Right lobe of liver (tissue), 4 donors: Measurements from ENCODE around the gene TIGD1.

Experiments used
- POLR2A ChIP-seq: fragments of 450-650 bp; IDR thresholded peaks from one replicate; pipeline ENCODE4 v1.6.1; 2017; ENCODE audit warnings: antibody characterized with exemption, mild to moderate bottlenecking
- TF ChIP-seq, protein P1 (sequence below), 4 donors: fragments of 200-600 bp in 3 of 4; fragments of 450-650 bp in 1 of 4; IDR thresholded peaks; one replicate each; pipeline versions ENCODE4 v1.5.1 to v1.8.0; 2016 to 2022; ENCODE audit warnings: antibody characterized with exemption in 4 of 4, mild to moderate bottlenecking in 2 of 4
- donor health status: DM: no; HTN: no; CAD: no.
- donor health status: DM: no; HTN: no; CAD: no.
- donor health status: DM: no; HTN: yes; CAD: no.

DNA sequence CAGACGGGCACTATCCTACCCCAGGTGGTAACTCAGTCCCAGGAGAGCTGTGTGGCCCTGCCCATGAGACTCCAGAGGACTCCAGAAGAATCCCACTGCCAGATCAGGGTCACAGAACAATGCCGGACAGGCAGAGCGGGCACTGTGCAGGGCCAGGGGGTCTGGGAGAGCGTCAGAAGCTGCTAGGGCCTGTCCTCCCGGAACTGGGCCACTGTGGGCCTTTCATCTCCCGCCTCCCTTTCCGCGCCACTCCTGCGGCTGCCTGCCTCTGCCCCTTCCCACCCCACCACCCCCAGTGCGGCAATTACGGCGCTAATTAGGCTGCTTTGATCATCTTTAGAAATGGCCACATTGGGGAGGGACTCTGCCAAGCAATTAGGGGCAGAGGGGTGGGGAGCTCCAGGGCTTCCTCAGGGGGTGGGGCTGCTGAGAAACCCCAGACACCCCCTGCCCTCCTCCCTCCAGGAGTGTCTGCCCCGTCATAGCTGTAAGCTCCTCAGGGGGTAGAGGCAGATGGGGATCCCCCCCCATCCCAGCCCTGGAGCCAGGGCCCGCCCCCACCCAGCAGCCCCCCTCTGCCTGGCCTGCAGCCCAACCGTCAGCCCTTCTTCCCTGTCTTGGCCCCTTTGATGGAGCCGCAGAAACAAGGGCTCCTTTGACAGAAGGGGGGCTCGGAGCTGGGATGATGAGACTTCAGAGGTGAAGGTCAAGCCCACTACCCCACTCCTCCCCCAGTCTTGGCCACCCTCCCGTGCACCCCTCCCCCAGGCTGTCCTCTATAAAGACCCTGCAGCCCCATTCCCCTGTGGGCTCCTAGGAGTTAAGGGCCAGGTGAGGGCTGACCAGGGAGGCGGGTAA lies 30.5 kb downstream of the TIGD1 start, which contains the start of gene PRSS56:
- TF ChIP-seq POLR2A: no peak
- TF ChIP-seq, protein P1, sequence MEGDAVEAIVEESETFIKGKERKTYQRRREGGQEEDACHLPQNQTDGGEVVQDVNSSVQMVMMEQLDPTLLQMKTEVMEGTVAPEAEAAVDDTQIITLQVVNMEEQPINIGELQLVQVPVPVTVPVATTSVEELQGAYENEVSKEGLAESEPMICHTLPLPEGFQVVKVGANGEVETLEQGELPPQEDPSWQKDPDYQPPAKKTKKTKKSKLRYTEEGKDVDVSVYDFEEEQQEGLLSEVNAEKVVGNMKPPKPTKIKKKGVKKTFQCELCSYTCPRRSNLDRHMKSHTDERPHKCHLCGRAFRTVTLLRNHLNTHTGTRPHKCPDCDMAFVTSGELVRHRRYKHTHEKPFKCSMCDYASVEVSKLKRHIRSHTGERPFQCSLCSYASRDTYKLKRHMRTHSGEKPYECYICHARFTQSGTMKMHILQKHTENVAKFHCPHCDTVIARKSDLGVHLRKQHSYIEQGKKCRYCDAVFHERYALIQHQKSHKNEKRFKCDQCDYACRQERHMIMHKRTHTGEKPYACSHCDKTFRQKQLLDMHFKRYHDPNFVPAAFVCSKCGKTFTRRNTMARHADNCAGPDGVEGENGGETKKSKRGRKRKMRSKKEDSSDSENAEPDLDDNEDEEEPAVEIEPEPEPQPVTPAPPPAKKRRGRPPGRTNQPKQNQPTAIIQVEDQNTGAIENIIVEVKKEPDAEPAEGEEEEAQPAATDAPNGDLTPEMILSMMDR (IDR thresholded peaks at IDR 0.05): no peak
